Thyroid gland (tissue), 4 donors: ENCODE data around the gene ZMYM4.

ENCODE experiments used
- CTCF ChIP-seq, 6 experiments: fragments of 200-600 bp in 3 of 6; fragments of 450-650 bp in 3 of 6; sonication (generic) in 3 of 6; IDR thresholded peaks; one replicate each; pipeline ENCODE4 v1.5.1; 2016 to 2019; ENCODE audit warnings: antibody characterized with exemption in 6 of 6, mild to moderate bottlenecking in 2 of 6, inconsistent platforms in 1 of 6, moderate library complexity in 1 of 6
- POLR2A ChIP-seq, 2 donors: fragments of 450-650 bp; IDR thresholded peaks; one replicate each; pipeline ENCODE4 v1.6.1; 2017; ENCODE audit warnings: antibody characterized with exemption in 2 of 2, mild to moderate bottlenecking in 2 of 2, moderate library complexity in 1 of 2

- TF ChIP-seq CTCF (IDR thresholded peaks at IDR 0.05) (no peak), POLR2A (IDR thresholded peaks at IDR 0.05) (no peak)
Observed at GRCh38 chr1:35222322-35223083, 46.0 kb upstream of the ZMYM4 start.
